Gastrocnemius medialis (tissue), 4 donors: ENCODE measurements around the gene PABPN1L. TPM values are rescaled to one million over a fixed set of nuclear protein-coding genes. Genes with fewer than 3 reads are reported as not detected.

ENCODE experiments used
- ATAC-seq, 2 donors: fragments of 150-250 bp; one replicate each; pipeline ENCODE4 v1.9.1; 2016
- DNase-seq, 2 donors: peaks; one replicate each; pipeline ENCODE4 v3.0.0-alpha.2; 2019
- H3K27ac ChIP-seq, 4 donors: fragments of 200-600 bp; sonication (generic); 1 replicate in 1 of 4; 2 replicates in 3 of 4; pipeline ENCODE4 v1.5.1; 2016 to 2018; ENCODE audit warnings: mild to moderate bottlenecking in 2 of 4, moderate library complexity in 1 of 4
- H3K27me3 ChIP-seq, 3 donors: fragments of 200-600 bp; sonication (generic) in 2 of 3; 1 replicate in 1 of 3; 2 replicates in 2 of 3; pipeline versions ENCODE4 v1.5.1 to v1.6.0; 2016 to 2019; ENCODE audit warnings: mild to moderate bottlenecking in 1 of 3, moderate library complexity in 1 of 3
- H3K36me3 ChIP-seq, 2 donors: fragments of 200-600 bp; sonication (generic) in 1 of 2; one replicate each; pipeline ENCODE4 v1.5.1; 2017 to 2018
- H3K4me1 ChIP-seq, 2 donors: fragments of 200-600 bp; sonication (generic) in 1 of 2; one replicate each; pipeline ENCODE4 v1.5.1; 2016 to 2017; ENCODE audit warnings: mild to moderate bottlenecking in 2 of 2
- H3K4me3 ChIP-seq, 4 donors: fragments of 200-600 bp; sonication (generic) in 3 of 4; 1 replicate in 1 of 4; 2 replicates in 3 of 4; pipeline ENCODE4 v1.5.1; 2016 to 2019; ENCODE audit warnings: mild to moderate bottlenecking in 2 of 4
- H3K9me3 ChIP-seq, 3 donors: fragments of 200-600 bp; sonication (generic) in 2 of 3; 1 replicate in 1 of 3; 2 replicates in 2 of 3; pipeline ENCODE4 v1.5.1; 2016 to 2019
- POLR2A ChIP-seq, 2 donors: fragments of 450-650 bp; IDR thresholded peaks; one replicate each; pipeline ENCODE4 v1.6.1; 2017; ENCODE audit warnings: antibody characterized with exemption in 2 of 2, mild to moderate bottlenecking in 2 of 2, moderate library complexity in 2 of 2
- in situ Hi-C, 4 donors: fragments of 200-750 bp; cut with MboI; loops; one replicate each; pipeline versions ENCODE4 v1.15.0 to v1.8.0; 2017; ENCODE audit warnings: low sequenced_read_pairs in 4 of 4
- intact Hi-C: fragments of 100-400 bp; cut with DNase I; formaldehyde crosslinking; loops from one replicate; pipeline ENCODE4 v1.15.1; 2023; ENCODE audit warnings: low total_unique reads
- total RNA-seq, 4 donors: library from RNA; depleted of rRNA; stranded (reverse); fragments of >200 nt; gene quantifications; one replicate each; pipeline versions ENCODE4 v1.1.0 to v1.2.3, GENCODE V29; 2016
- TF ChIP-seq, protein P1 (sequence below), 5 experiments: fragments of 450-650 bp in 3 of 5; fragments of 200-600 bp in 2 of 5; sonication (generic) in 2 of 5; IDR thresholded peaks in 4 of 5; conservative IDR thresholded peaks in 1 of 5; 1 replicate in 4 of 5; 2 replicates in 1 of 5; pipeline ENCODE4 v1.5.1; 2016 to 2019; ENCODE audit warnings: antibody characterized with exemption in 5 of 5, mild to moderate bottlenecking in 3 of 5, moderate library complexity in 3 of 5

Gene PABPN1L
- total RNA-seq, 4 donors from 2014 or later = not detected

DNA sequence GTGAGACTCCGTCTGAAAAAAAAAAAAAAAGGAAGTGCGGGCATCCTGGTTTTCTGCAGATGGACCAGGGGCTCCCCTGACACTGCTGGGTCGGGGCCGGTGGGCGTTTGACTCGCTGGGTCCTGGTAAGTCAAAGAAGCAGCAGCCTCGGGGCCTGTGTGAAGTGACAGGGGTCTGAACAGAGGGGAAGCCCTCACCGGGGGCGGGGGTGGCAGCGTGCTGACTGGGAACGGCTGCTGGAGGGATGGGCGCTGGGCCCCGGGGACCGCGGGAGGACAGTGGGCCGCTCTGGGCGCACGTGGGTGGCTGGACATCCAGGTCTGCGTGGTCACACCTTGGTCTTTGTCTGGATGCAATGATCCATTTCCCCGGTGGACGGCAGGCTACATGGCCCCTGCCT lies 17.9 kb downstream of the PABPN1L start:
- no peaks in the 10 kb centered on the region for H3K9me3 ChIP-seq
- ATAC-seq = no peak
- in situ Hi-C loops = no loop called here
- no peaks in the 10 kb centered on the region for H3K4me1 ChIP-seq
- TF ChIP-seq POLR2A (IDR thresholded peaks at IDR 0.05) = no peak
- TF ChIP-seq, protein P1, sequence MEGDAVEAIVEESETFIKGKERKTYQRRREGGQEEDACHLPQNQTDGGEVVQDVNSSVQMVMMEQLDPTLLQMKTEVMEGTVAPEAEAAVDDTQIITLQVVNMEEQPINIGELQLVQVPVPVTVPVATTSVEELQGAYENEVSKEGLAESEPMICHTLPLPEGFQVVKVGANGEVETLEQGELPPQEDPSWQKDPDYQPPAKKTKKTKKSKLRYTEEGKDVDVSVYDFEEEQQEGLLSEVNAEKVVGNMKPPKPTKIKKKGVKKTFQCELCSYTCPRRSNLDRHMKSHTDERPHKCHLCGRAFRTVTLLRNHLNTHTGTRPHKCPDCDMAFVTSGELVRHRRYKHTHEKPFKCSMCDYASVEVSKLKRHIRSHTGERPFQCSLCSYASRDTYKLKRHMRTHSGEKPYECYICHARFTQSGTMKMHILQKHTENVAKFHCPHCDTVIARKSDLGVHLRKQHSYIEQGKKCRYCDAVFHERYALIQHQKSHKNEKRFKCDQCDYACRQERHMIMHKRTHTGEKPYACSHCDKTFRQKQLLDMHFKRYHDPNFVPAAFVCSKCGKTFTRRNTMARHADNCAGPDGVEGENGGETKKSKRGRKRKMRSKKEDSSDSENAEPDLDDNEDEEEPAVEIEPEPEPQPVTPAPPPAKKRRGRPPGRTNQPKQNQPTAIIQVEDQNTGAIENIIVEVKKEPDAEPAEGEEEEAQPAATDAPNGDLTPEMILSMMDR (IDR thresholded peaks at IDR 0.05 in 4 of 5, conservative IDR thresholded peaks at IDR 0.05 in 1 of 5) = no peak
- DNase-seq = no peak
- intact Hi-C loops = no loop called here
- peaks cover 0 to 6% of the 10 kb centered on the region in 2 donors for H3K36me3 ChIP-seq
- H3K27me3 ChIP-seq = no peaks in the 10 kb centered on the region
- H3K27ac ChIP-seq = no peak overlapping the region
- no peak overlapping the region for H3K4me3 ChIP-seq

DNA sequence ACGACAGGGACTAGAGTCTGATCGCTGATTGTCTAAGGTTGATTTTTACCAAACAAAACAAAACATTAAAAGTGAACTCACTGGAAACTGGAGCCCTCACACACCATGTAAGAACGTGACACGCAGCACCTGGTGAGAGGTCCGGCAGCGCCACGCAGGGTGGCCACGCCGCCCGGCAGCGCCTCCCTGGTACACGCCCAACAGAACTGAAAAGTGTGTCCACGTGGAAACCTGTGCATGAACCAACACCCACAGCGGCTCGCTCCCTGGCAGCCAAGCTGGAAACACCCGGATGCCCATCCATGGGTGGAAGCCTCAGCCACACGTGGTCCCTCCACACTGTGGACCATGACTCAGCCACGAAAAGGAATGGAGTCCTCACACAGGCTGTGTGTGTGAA lies 18.8 kb downstream of the PABPN1L start:
- no peak overlapping the region for H3K27ac ChIP-seq
- H3K4me1 ChIP-seq = no peaks in the 10 kb centered on the region
- no peaks in the 10 kb centered on the region for H3K27me3 ChIP-seq
- TF ChIP-seq POLR2A (IDR thresholded peaks at IDR 0.05) = no peak
- TF ChIP-seq, protein P1 (IDR thresholded peaks at IDR 0.05 in 4 of 5, conservative IDR thresholded peaks at IDR 0.05 in 1 of 5) = no peak
- DNase-seq = no peak
- H3K4me3 ChIP-seq = no peak overlapping the region
- peaks cover 0 to 6% of the 10 kb centered on the region in 2 donors for H3K36me3 ChIP-seq
- no peaks in the 10 kb centered on the region for H3K9me3 ChIP-seq
- in situ Hi-C loops = no loop called here
- no peak for ATAC-seq
- intact Hi-C loops = no loop called here

DNA sequence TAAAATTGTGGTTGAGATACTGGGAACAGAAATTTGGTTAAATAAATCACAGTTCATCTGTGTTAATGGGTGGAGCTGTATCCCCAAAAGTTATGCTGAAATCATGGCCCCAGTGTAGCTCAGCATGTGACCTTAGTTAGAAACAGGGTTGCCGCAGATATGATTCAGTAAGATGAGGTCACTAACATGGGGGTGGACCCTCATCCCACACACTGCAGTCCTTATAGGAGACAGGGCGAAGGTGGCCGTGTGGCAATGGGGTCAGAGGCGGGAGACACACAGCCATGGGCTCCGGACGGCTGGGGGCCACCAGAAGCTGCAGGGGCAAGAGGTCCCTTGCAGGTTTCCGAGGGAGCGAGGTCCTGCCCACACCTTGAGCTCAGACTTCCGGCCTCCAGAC lies 20.4 kb downstream of the PABPN1L start:
- in situ Hi-C loops = no loop called here
- H3K9me3 ChIP-seq = no peaks in the 10 kb centered on the region
- no peak for DNase-seq
- H3K36me3 ChIP-seq = peaks cover 0 to 6% of the 10 kb centered on the region in 2 donors
- ATAC-seq = no peak
- TF ChIP-seq POLR2A (IDR thresholded peaks at IDR 0.05) = no peak
- TF ChIP-seq, protein P1 (IDR thresholded peaks at IDR 0.05 in 4 of 5, conservative IDR thresholded peaks at IDR 0.05 in 1 of 5) = no peak
- H3K27ac ChIP-seq = no peak overlapping the region
- intact Hi-C loops = no loop called here
- H3K4me3 ChIP-seq = no peak overlapping the region
- no peaks in the 10 kb centered on the region for H3K27me3 ChIP-seq
- H3K4me1 ChIP-seq = no peaks in the 10 kb centered on the region

DNA sequence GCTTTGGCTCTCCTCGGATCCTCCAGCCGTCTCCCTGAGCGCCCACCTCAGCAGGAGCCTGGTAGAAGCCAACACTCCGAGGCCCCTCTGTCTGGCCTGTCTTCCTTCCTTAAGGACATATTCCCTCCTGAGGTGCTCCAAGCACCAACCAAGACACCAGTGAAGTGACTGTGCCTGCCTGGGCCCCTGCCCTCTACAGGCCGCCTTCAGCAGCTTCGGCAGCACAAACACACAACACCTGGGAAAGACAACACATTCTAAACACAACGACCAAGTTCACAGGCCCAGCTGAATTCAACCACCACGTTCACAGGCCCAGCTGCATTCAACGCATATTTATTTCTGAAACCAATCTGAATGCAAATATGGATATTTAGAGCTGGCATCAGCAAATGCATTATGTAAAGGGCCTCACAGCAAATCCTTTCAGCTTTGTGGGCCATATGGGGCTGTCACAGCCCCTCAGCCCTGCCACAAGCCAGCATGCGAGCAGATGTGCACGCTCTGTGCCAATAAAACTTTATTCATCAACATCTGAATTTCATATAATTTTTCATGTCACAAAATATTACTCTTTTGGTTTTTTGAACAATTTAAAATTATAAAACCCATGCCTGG lies 21.9 kb downstream of the PABPN1L start:
- TF ChIP-seq, protein P1 (IDR thresholded peaks at IDR 0.05 in 4 of 5, conservative IDR thresholded peaks at IDR 0.05 in 1 of 5) = no peak
- no peak for TF ChIP-seq POLR2A (IDR thresholded peaks at IDR 0.05)
- intact Hi-C loops = no loop called here
- DNase-seq (no peak), ATAC-seq (no peak)
- in situ Hi-C loops = no loop called here
- Histone ChIP-seq H3K27ac (no peak overlapping the region), H3K9me3 (no peaks in the 10 kb centered on the region), H3K27me3 (no peaks in the 10 kb centered on the region), H3K4me3 (no peak overlapping the region), H3K36me3 (peaks cover 0 to 11% of the 10 kb centered on the region in 2 donors), H3K4me1 (no peaks in the 10 kb centered on the region)

DNA sequence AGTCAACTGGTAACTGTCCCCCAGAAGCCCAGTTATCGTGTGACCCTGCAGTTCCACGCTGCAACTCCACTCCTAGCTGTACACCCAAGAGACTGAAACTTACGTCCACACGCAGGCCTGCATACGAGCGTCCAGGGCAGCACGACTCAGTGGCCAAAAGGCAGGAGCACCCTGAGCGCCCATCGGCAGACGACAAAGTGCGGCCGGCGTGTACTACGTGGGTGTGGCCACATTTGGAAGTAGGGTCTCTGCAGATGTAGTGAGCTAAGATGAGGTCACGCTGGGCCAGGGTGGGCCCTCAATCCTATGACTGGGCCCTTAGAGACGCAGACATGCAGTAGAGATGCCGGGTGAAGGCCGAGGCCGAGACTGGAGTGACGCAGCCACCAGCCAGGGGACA lies 23.2 kb downstream of the PABPN1L start:
- Histone ChIP-seq H3K27me3 (no peaks in the 10 kb centered on the region), H3K4me1 (no peaks in the 10 kb centered on the region), H3K9me3 (no peaks in the 10 kb centered on the region), H3K4me3 (no peak overlapping the region), H3K27ac (no peak overlapping the region), H3K36me3 (peaks cover 0 to 15% of the 10 kb centered on the region in 2 donors)
- DNase-seq (no peak), ATAC-seq (no peak)
- intact Hi-C loops = no loop called here
- TF ChIP-seq, protein P1 (IDR thresholded peaks at IDR 0.05 in 4 of 5, conservative IDR thresholded peaks at IDR 0.05 in 1 of 5) = no peak
- TF ChIP-seq POLR2A (IDR thresholded peaks at IDR 0.05) = no peak
- in situ Hi-C loops = no loop called here
